Umbilical cord (tissue), 2 donors: ENCODE results near the gene SDHD. TPM values are rescaled to one million over a fixed set of nuclear protein-coding genes. Genes with fewer than 3 reads are reported as not detected.
"Not testable (repeated sequence)": the region's sequence is repeated elsewhere in the genome, so short reads cannot be mapped to it uniquely, and the experiment has no call there.

Experiments
- DNase-seq: peaks from one replicate; pipeline ENCODE4 v3.0.0-alpha.2; 2015; ENCODE audit warnings: low spot score
- total RNA-seq: library from RNA; depleted of rRNA; stranded (reverse); fragments of >200 nt; gene quantifications from one replicate; pipeline ENCODE4 v1.2.3, GENCODE V29; 2014; ENCODE audit warnings: low replicate concordance; ENCODE audit not compliant: insufficient read depth

Gene SDHD
- total RNA-seq = 110 TPM

DNA sequence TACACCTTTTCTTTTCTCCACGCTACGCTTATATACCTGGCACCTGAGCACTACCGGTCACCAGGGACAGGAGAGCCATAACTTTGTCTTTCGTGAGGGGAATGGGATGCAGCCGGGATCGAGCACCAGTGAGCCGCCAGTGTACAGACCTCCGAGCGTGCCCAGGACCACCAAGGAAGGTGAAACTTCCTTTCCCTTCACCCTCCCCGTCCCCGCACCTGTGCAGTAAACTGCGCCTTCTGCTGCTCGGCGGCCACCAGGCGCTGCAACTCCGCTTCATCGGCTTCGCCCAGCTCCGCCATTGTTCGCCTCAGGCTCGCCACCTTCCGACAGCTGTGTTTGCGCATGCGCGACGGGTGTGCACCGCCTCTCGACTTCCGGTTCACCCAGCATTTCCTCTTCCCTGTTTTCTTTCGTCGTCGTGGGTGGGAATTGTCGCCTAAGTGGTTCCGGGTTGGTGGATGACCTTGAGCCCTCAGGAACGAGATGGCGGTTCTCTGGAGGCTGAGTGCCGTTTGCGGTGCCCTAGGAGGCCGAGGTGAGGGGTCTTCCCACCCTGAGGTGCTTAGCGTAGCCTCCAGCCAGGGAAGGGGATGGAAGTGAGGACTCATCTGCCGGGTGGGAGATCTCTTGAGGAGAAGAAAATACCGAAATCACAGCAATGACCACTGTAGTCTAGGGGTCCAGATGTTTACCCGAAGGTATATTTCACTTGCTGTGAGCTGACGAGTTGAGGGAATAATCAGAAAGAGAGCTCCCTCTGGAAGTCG lies at the start of gene SDHD, which contains the start of gene TIMM8B:
Gene SDHD, plus strand, starts transcription at position 452 of the 770 bp plus-strand sequence. Its CDS starts 35 bp downstream, at position 487.
Gene TIMM8B, minus strand, starts transcription at position 335 of the 770 bp plus-strand sequence. Its CDS starts 33 bp downstream, at position 302.
- peak; percentile 99 for DNase-seq

DNA sequence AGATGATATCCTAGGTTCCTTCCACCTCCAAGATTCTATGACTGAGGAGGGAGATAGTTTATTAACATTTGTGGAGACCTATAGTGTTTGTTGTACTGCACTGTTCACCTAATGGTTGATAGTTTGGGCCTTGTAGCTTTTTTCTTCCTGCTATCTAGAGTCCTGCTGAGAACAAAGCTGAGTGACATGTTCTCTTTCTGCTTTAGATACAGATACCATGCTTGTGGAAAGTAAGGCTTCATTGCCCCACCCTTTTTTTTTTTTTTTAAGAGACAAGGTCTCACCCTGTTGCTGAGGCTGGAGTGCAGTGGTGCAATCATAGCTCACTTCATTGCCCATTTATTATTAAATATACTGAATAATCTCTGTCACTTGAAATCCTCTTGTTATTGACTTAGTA lies 49.1 kb upstream of the SDHD start:
- no peak for DNase-seq

DNA sequence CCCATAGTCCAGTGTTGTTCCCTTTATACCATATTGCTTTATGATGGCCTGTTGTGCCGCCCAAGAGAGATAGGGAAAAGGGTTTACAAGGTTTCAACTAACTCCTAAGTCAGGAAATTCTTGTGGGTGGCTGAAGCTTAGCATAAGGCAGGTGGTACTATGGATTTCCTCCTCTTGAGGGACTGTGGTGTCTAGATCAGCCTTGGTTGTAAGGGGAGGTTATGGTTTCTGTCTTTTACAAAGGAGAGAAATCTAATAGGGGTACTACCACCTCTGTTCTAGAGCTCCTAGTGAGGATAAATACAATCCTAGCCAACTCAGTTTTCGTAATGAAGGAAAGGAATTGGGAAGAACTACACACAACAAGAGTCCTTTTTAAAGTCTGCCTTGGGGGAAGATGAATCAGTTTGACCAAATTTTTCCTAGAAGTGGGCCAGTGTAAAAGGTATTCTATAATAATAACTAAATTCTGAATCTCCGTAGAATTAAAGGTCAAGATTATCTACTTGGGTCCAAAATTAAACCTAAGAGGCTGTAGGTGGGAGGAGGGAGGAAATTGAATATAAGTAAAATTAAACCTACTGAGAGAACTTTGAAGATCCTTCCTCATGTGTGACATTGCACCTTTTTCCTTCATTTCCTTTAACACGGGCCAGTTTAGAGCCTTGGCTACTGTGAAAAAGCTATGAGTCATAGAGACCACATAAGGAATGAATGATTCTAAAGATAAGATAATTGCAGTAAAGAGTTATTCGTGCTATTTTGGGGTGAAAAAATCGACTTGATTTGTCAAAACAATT lies 44.3 kb upstream of the SDHD start:
- DNase-seq = no peak

DNA sequence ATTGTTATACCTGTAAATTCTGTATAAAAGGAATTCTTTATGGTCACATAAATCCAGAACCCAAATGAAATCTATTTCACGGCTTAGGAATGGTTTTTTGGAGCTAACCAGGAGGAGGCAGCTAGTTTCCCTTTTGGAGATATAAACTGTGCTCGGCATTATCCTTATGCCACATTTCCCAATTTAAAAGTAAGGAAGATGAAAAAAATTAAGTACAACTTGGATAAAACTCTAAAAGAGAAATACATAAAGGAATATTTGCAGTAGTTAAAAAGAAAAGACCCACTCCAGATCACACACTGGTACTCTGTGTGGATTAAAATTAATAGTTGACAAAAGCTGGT lies 43.7 kb upstream of the SDHD start:
- DNase-seq = no peak

DNA sequence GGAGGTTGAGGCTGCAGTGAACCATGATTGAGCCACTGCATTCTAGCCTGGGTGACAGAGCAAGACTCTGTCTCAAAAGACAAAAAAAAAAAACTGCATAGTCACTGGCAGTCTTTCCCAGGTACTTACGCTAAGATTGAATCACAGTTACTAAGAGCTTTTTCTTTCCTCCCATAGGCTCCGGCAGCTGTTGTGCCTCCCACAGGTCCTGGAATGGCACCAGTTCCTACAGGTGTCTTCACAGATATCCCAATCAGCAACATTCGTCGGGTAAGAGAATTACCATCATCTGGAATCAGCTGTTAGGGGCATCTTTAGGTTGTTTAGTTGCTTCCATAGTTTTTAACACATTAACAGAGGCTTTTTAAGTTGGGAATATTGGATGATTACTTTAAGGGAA lies 41.7 kb upstream of the SDHD start:
- no peak for DNase-seq

DNA sequence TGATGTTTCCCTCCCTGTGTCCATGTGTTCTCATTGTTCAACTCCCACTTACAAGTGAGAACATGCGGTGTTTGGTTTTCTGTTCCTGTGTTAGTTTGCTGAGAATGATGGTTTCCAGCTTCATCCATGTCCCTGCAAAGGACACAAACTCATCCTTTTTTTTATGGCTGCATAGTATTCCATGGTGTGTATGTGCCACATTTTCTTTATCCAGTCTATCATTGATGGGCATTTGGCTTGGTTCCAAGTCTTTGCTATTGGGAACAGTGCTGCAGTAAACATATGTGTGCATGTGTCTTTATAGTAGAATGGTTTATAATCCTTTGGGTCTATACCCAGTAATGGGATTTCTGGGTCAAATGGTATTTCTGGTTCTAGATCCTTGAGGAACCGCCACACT lies 40.0 kb upstream of the SDHD start:
- DNase-seq = not testable (repeated sequence)

DNA sequence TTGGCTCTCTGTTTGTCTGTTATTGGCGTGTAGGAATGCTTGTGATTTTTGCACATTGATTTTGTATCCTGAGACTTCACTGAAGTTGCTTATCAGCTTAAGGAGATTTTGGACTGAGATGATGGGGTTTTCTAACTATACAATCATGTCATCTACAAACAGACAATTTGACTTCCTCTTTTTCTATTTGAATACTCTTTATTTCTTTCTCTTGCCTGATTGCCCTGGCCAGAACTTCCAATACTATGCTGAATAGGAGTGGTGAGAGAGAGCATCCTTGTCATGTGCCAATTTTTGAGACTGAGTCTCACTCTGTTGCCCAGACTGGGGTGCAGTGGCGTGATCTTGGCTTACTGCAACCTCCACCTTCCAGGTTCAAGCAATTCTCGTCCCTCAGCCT lies 38.4 kb upstream of the SDHD start:
- not testable (repeated sequence) for DNase-seq

DNA sequence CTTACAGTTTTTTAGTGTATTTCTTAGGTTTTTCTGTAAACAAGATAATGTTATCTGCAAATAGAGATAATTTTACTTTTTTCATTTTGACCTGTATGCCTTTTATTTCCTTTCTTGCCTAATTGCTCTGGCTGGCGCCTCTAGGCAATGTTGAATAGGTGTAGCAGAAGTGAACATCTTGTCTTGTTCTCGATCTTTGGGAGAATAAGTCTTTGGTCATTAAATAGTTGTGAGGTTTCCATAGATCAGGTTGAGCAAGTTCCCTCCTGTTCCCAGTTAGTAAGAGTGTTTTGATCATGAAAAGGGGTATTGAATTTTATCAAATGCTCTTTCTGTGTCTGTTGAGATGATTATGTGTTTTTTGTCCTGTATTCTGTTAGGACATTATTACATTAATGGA lies 36.9 kb upstream of the SDHD start:
- DNase-seq = no peak

DNA sequence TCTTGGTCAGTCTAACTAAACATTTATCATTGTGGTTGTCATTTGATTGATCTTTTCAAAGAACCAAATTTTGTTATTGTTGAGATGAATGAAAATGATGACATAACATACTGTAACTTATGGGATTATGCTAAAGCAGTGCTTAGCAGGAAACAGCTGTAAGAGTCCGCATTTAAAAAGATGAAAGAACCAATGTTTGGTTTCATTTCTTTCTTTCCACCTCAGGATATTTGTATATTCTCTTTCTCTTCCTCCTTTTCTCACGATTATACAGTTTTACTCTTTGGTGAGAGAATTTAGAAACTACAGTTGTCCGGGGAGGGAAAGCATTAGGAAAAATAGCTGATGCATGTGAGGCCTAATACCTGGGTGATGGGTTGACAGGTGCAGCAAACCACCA lies 36.0 kb upstream of the SDHD start:
- DNase-seq = no peak

DNA sequence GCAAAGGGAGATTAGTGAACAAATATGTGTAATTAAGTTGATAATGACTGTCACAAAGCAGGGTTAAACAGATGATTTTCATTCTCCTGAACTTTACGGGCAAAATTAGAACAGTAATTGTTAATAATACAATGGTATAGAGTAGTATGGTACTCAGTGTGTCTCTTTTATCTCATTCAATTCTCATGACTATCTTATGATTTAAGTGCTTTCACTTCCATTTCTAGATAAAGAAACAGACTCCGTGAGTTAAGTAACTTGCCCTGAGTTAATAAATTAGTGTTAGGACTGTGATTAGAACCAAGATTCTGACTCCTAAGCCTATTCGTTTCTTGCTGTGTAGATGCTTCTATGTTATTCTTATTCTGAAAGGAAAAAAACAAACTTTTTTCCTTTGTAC lies 34.9 kb upstream of the SDHD start:
- DNase-seq = no peak

DNA sequence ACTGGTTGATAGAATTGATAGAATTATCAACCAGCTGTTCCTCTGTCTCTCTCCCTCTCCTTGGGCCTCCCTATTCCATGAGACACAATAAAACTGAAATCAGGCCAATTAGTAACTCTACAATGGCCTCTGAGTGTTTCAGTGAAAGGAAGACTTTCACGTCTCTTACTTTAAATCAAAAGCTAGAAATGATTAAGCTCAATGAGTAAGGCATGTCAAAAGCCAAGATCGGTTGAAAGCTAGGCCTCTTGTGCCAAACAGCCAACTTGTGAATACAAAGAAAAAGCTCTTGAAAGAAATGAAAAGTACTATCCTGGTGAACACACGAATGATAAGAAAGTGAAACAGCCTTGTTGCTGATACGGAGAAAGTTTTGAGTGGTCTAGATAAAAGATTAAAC lies 29.5 kb upstream of the SDHD start:
- no peak for DNase-seq

DNA sequence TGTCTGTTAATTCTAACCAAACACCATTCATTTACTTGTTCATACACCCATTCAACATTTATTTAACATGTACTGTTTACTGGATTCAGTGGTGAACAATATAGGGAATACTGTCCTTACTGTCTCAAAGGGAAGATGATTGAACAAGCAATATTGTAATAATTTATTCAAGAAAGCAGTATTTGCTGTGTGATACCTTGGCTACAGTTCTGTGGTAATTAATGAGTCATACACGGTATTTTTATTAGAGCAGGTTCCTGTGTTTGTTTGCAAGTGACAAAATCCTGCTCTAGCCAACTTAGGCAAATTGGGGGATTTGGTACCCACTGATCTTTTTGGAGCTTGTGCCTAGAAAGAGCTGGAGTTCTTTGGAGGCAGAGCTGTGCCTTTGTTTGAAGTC lies 28.6 kb upstream of the SDHD start:
- no peak for DNase-seq

DNA sequence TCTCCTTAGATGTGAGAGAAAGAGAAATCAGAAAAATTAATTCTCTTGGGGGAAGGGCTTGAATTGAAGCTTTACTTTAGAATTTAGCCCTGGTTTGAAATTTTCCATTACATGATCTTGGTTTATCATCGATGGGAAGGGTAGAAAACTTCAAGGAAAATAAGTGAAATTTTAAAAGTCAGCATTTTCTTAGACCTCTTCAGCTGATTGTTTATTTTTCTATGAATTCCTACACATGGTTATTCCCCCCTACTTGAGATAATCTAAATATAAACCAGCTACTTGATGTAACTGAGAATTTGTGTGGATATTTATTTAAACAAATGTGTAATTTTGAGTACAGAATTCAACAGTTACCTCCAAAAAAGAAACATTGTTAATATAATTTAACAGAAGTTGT lies 23.8 kb upstream of the SDHD start:
- DNase-seq = no peak

DNA sequence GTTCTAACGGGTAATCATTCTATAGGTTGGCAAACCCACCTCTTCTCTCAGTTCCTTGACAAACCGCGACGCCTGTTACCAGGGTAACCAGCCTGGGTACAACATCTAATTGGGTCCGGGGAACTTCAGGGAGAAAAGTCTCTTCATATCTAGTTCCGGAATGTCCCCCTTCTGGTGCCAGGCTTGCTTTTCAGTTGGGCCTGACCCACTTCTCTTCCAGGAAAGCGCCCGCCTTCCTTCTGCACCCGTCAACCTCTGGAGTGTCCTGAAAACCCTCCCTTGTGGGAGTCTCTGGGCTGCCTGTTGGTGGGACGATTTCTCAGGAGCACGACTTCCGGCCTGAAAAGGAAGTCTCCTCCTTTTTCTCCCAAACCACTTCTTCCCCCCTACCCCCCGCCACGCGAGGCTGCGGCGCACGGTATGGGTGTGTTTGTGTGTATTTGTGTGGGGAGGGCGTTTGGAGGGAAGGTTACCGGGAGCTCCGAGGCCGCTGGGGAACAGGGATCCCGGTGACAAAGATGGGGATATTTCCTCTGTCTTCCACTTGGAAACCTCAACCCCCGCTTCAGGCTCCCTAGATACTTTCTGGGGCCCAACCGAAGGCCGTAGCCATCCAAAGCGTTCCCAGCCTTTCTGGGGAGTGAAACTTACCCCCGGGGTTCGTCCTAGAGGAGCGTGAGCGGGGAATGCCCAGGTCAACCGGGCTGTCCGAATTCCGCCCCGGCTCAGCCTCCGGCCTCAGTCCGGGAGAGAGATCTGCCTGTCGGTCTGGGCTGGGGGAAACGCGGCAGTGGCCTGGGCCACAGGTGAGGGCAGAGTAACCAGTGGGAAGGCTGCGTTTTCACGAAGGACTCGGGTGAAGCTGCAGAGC lies 12.5 kb upstream of the SDHD start, which contains the start of the genes NKAPD1 and PIH1D2:
Gene NKAPD1, plus strand, starts transcription at position 359 of the 871 bp plus-strand sequence. CDS start 1,276 bp downstream, outside the sequence.
Gene PIH1D2, minus strand, starts transcription at position 77 of the 871 bp plus-strand sequence. CDS start 843 bp downstream, outside the sequence.
- peak; percentile 95 for DNase-seq

DNA sequence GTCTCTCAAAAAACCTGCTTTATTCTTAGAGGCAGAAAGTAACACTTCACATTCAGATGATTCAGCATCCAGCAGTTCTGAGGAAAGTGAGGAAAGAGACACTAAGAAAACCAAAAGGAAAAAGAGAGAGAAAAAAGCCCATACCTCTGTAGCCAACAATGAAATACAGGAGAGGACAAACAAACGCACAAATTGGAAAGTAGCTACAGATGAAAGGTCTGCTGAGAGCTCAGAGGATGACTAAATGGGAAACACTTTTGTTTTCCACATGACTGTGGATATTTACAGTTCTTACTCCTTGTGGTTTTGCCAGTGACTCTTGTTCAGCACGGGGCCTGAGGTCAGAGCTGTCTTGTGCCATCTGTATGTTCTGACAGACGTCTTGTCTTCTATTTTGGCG lies 3.9 kb upstream of the SDHD start:
- no peak for DNase-seq

DNA sequence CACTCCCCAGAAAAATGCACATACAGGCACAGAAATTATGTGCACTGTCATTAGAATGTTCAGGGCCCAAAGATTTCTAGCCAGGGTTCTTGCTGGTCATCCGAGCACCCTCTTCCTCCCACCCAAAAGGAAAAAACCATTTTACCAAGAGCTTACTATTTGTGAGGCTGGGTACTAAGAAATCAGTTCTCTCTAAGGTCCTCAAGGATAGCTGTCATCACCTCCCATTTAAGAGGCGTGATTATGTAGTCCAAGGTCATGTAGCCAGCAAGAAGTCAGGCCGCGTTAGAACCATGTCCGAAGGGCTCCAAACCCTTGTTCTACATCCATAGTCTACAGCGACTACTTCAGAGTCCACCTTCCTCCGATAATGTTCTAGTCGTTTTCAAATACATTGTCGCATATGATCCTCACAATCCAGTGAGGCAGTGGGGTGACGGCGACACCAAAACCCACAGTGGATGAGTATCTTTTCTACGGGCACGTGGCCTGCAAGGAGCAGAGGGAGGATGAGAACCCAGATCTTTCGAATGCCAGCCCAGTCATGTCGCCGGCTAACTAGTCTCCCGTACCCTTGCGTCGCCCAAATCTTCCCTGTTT lies 751 bp upstream of the SDHD start:
- DNase-seq = no peak

DNA sequence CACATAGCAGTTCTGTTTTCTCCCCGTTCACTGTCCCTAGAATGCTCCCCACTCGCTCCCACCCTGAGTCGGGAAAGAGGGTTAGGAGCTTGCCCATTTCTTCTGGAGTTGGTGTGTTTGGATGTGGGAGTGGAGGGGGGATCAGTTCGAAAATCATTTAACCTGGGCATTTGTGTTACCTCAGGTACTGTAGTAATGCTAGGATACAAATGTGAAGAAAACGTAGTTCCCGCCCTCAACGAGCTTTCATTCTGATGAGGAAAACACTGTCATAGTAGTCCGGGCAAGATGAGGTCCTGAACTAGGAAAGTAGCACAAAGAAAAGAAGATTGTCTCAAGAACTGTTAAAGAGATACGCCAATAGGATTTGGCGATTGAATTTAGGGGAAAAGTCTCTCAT lies 539 bp downstream of the SDHD start:
- DNase-seq = no peak

DNA sequence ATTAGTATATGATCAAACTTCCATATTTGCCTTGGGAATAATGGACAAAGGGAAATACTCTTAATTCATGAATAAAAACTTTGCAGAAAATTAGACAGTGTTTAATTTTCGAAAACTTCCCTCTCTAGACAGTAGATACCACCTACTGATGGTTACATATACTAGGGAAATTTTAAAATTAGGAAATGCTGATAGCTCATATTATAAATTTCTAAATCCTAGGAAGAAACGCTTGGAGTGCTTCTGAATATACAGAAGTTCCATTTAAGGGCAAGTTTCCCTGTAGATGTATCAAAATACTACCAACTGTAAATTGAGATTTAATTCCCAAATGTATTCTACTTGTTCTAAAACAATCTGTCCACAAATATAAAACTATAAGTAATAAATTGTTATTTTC lies 8.6 kb downstream of the SDHD start:
- not testable (repeated sequence) for DNase-seq

DNA sequence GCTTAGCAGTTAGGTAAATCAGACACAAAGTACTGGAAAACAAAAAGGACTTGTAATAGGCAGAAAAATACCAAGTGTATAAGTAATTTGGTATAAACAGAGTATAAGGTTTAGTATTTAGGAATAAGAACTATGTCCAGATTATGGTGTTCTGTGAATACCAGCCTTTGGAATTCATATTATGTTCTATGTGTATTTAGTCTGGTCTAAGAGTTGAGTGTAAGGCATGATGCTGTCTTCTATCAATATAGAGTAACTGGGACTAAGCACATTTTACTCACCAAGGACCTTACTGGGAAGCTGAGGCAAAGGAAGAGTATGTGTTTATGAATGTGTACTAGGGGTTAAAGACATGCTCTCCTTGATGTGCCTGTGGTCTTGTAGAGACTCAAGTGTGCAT lies 9.5 kb downstream of the SDHD start:
- DNase-seq = no peak

DNA sequence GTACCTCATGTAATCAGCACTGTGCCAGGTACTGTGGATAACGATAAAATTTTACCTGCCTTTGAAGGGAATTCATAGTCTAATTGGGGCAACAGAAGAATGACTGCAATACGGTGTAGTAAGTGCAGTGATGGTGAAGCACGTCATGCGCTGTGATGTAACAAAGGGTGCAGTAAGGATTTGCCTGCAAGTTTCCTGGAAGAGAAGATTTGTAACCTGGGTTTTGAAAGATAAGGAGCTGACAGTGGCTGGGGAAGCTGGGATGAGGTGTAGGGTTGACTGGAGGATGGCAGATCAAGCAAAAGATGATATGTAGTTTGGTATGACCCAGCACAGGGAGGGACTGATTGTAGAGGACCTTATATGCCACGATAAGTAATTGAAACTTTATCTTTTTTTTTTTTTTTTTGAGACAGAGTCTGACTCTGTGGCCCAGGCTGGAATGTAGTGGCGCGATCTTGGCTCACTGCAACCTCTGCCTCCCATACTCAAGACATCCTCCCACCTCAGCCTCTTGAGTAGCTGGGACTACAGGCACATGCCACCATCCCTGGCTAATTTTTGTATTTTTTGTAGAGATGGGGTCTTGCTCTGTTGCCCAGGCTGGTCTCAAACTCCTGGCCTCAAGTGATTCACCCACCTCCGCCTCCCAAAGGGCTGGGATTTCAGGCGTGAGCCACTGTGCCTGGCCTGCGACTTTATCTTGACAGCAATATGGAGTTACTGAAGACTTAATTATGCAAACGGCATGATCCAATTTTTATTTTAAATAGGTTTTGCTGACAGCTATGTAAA lies 11.3 kb downstream of the SDHD start:
- no peak for DNase-seq
